Activated T-cell treated with anti-CD3 and anti-CD28 coated beads for 24 hours (primary cell): ENCODE measurements around the gene ZBTB1.
"Not testable (repeated sequence)": the region's sequence is repeated elsewhere in the genome, so short reads cannot be mapped to it uniquely, and the experiment has no call there.

Experiments
- DNase-seq: peaks from one replicate; pipeline ENCODE4 v3.0.0-alpha.2; 2020; ENCODE audit warnings: low read depth

The ZBTB1 gene

DNA sequence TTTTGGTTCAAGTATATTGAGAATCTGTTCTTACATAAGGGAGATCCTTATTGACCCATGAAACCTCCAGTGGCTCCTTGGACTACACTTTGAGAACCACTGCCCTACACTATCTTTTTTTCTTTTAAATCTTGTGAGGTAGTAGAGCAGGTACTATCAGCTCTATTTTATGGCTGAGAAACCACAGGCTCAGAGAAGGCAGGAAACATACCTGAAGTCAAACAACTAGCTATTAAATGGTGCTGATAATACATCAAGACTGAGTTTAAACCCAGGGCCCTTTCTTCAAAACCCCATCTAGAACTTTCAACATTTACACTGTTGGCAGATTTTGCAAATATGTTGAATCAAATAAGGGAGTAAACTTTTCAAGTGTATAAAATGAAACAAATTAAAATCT, 7.8 kb upstream of the ZBTB1 start:
- no peak for DNase-seq

- no peak for DNase-seq
These were observed 4.5 kb upstream of the ZBTB1 start for GRCh38 chr14:64500088-64500487.

DNA sequence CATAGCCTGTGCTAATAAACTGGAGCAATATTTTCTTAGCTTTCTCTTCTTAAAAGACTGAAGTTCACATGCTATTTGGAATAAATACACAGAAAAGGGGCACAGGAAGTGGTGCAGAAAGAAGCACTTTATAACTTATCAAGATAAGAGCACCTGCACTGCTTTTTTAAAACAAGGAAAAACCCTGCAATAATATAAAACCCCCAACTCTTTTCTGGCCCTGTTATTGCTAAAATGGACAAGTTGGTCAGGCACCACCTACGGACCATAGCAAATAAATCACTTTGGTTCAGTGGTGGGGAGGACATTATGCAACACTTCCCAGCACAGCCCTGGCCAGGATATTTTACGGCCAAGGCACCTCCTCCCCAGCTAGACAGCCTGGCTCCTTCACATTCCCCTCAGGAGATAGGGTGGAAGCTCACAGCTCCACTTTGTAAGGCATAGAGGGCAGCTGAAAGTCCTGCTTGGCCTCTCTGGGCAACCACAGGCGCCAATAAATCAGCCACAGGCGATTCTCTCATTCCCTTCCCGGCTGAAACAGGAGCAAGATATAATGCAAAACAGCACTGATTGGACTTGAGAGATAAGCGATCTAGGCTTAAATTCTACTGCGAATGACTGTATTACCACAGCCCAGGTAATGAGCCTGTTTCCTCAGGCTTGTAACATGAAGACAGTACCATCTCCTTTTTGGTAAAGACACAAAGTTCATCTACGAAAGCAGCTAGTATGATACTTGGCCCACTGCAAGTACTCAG, 3.0 kb upstream of the ZBTB1 start:
- no peak for DNase-seq

GRCh38 chr14:64502456-64502855, 2.1 kb upstream of the ZBTB1 start:
- DNase-seq: no peak

DNA sequence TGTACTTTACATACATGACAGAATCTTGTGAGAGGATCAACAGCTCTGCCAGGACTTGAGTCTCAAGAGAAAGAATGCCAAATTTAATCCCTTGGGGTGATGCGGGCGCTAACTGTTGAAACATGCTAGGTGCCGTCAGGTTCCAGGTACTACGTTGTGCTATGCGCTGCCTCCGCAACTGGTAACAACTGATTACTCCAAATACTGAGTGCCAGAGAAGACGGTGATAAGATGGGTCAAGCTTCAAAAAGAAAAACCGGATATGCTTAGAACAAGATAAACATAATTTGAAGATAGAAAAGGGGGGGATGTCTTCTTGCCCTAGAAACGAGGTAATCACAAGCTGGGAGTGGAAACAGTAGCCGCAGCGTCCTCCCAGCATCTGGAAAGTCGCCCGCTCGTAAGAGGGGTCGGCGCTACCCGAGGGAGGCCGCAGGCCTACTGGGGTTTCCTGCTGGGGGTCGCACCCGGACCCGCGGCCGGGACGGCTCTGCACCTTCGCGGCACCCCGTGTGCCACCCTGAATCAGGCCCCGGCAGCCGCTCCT, 1.6 kb upstream of the ZBTB1 start:
- DNase-seq: no peak

DNA sequence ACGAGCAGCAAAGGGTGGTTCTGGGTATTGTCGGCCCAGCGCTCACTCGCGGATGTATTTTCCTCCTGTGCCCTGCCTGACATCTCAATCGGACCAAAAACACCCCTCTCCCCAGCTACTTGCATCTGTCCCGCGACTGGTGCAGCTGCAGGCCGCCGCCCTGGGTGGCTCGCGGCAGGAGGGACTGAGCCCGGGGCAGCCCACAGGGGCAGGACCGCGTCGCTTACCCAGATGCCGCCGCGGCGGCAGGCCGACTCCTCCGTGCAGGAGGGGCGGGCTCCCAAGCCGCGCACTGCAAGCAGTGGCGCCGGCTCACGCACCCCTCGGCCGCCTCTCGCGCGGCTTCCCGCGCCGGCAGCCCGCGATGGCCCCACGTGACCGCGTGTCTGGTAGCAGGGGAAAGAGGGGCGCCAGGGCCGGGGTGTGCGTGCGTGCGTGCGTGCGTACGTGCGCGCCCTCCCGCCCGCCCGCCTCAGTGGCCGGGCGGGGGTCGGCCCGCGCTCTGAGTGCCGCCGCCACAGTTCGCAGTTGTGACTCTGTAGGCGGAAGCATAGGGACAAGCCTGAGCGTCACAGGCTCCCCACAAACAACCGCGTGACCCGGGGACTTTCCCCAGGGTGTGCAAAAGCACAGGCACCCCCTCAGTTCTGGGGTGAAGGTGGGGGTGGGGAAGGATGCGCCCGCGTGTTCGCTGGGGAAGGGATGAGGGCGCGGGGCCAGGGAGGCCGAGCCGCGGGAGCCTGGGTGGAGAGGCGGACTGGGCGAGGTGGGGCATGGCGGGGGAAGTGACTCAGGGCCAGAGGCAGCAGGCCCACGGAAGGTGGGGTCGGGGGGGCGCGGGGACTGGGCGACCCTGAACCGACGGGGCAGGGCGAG, 898 bp upstream of the ZBTB1 start, which contains the start of gene ZBTB25:
Gene ZBTB25 (minus strand): TSS at position 405 of the 876 bp plus-strand sequence. CDS start 13,305 bp downstream, outside the sequence.
- peak; percentile 91 for DNase-seq

DNA sequence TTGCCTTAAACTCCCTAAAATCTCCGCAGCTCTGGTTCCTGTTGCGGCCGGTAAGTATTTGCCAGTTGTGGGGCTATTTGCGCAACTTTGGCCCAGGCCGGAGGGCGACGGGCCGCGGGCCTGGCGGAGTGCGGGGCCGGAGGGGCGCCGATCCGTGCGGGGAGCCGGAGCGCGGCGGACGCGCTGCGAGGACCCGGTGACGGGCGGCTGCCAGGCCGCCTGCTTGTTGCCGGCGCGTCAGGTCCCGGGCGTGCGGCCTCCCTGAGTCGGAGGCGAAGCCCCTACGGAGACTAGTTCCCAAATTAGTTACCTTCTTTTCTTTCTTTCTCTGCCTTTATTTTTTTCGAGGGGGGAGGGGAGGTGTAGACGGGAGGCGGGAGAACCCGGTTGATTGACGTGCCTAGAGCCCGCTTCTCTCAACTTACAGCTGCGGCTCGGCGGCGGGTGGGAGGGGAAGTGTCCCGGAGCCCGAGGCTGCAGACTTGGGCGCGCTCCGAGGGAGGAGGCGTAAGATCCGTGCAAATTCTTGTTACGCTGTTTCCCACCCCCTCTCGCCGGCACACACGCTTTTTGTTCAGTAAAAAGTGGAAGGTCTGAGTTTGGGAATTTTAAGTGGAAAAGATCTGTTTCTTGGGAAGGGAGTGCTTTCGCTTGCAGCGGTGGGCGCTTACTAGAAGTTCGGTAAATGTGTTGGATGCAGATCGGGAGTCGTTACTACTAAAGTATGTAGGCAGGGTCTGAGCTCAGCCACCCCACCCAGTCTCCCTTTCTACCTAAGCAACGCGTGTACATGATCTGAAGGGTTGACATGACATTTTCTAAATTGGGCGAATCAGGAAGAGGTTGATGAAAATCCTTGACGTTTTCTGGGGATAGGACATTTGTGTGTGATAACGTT, 576 bp downstream of the ZBTB1 start:
- DNase-seq: peak; percentile 81

DNA sequence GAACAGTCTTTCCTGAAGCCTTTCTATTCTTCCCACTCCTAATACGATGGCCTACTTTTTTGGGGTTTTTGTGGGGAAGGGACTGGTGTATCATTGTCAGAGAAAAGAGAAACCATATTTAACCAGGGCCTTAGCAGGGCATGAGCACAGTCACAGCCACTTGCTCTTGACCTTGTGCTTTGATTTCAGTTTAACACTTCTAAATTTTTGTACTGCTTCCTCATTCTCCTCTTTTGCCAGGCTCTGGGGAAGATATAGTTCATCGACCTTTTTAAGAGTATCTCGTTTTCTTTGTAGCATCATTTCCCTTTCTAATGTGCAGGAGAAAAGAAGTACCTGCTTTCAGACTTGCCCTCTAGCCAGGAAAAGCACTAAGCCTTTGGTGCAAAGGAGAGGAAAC, 2.2 kb downstream of the ZBTB1 start:
- no peak for DNase-seq

GRCh38 chr14:64507376-64508156, 3.0 kb downstream of the ZBTB1 start:
- no peak for DNase-seq

- no peak for DNase-seq
These were observed 3.7 kb downstream of the ZBTB1 start for GRCh38 chr14:64508215-64508776.

DNA sequence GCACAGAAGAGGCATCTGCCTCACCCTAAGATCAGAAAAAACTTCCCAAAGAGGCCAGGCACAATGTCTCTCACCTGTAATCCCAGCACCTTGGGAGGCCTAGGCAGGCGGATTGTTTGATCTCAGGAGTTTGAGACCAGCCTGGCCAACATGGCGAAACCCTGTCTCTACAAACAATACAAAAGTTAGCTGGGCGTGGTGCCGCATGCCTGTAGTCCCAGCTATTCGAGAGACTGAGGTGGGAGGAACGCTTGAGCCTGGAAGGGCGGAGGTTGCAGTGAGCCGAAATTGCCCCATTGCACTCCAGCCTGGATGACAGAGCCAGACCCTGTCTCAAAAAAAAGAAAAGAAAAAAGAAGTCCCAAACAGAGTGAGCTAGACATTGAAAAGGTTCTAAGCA, 4.5 kb downstream of the ZBTB1 start:
- no peak for DNase-seq

- DNase-seq: peak; percentile 50
These were observed 6.5 kb downstream of the ZBTB1 start for GRCh38 chr14:64510825-64511671.

- DNase-seq: no peak
These were observed 8.7 kb downstream of the ZBTB1 start for GRCh38 chr14:64513271-64513670.

DNA sequence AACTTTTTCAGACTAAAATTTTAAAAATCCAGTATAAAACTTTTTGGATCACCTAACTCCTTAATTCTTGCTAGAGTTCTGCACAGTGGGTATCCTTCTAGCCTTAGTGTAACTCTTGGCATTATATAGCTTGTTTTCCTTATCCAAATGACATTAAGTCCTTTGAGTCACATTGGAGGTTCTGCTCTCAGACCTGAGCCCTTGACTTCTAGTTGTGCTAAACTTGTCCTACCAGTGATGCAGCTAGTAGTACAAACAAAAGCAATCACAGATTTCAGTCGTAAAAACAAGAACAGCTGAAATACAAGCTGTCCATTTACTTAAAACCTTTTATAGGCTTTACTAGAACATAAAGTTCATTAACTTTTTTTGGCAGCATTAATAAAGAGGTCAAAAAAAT, 10.5 kb downstream of the ZBTB1 start:
- DNase-seq: no peak

DNA sequence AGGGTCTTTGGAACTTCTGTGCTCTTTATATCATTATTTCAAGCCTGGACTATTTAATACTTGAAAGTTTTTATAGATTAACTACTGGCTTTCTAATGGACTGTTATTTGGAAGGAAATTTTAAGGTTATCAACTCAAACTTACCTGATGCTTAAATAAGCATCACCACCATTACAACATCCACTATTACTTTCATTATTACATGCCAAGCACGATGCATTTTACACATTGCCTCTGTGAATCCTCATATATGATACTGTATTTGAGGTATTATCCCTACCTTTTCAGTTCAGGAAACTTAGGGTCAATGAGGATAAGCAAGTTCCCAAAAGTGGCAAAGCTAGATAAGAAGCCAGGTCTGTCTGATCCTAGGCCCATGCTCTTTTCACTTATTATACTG, 12.4 kb downstream of the ZBTB1 start:
- DNase-seq: no peak

DNA sequence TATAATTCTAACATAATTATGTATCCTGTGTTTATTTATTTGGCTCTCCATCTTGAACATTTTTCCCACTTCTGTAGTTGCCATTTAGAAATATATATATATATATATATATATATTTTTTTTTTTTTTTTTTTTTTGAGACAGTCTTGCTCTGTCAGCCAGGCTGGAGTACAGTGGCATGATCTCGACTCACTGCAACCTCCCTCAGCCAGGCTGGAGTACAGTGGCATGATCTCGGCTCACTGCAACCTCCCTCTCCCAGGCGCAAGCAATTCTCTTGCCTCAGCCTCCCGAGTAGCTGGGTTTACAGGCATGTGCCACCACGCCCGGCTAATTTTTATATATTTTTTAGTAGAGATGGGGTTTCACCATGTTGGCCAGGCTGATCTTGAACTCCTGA, 13.1 kb downstream of the ZBTB1 start:
- not testable (repeated sequence) for DNase-seq

GRCh38 chr14:64518229-64518628, 13.7 kb downstream of the ZBTB1 start:
- no peak for DNase-seq

DNA sequence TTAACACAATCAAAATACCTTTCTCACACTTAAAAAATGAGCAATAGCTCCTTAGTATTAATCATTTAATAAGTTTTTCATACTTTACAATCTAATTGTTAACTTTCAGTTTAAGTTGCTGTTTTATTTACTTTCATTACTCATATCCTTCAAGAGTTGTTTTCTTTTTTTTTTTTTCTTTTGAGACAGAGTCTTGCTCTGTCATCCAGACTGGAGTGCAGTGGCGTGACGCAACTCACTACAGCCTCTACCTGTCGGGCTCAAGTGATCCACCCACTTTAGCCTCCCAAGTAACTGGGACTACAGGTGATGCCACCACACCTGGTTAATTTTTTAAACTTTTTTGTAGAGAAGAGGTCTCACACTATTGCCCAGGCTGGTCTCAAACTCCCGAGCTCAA, 16.1 kb downstream of the ZBTB1 start:
- no peak for DNase-seq

GRCh38 chr14:64522591-64523355, 18.2 kb downstream of the ZBTB1 start:
- no peak for DNase-seq
